RPMI8226 (cell line): ENCODE data around the gene MYO18B.

Source experiments
- DNase-seq: peaks from one replicate; pipeline ENCODE4 v3.0.0-alpha.2; 2015

MYO18B gene

GRCh38 chr22:26056455-26057200, 314.6 kb downstream of the MYO18B start:
- DNase-seq: no peak

GRCh38 chr22:26057731-26058130, 315.7 kb downstream of the MYO18B start:
- DNase-seq: no peak

GRCh38 chr22:26064048-26064447, 322.1 kb downstream of the MYO18B start:
- DNase-seq: no peak

- DNase-seq: no peak
These were observed 323.9 kb downstream of the MYO18B start for GRCh38 chr22:26065847-26066246.

- DNase-seq: no peak
These were observed 324.5 kb downstream of the MYO18B start for GRCh38 chr22:26066534-26066933.

- no peak for DNase-seq
These were observed 326.6 kb downstream of the MYO18B start for GRCh38 chr22:26068571-26068970.

GRCh38 chr22:26072621-26073020, 330.6 kb downstream of the MYO18B start:
- no peak for DNase-seq

GRCh38 chr22:26075251-26075650, 333.3 kb downstream of the MYO18B start:
- DNase-seq: no peak

GRCh38 chr22:26079009-26079408, 337.0 kb downstream of the MYO18B start:
- DNase-seq: no peak
